SK-N-SH treated with all-trans-retinoic acid at 6 μM for 48 hours (cell line): ENCODE results near the gene PHF21B.

Source experiments
- ARNTL ChIP-seq: fragments of 450-650 bp; formaldehyde crosslinking; IDR thresholded peaks from 2 replicates; pipeline ENCODE4 v1.5.0; 2020; ENCODE audit warnings: low read depth, mild to moderate bottlenecking, moderate library complexity, borderline replicate concordance
- BACH2 ChIP-seq: fragments of 250-450 bp; sonication (Bioruptor Pico); IDR thresholded peaks from 2 replicates; pipeline ENCODE4 v1.9.0; 2021; ENCODE audit warnings: mild to moderate bottlenecking, borderline replicate concordance
- CSDC2 ChIP-seq: fragments of 250-450 bp; sonication (Bioruptor Pico); IDR thresholded peaks from 2 replicates; pipeline ENCODE4 v1.5.0; 2020; ENCODE audit warnings: mild to moderate bottlenecking, moderate library complexity
- ESRRG ChIP-seq: fragments of 250-450 bp; sonication (Bioruptor Pico); IDR thresholded peaks from 2 replicates; pipeline ENCODE4 v1.6.1; 2021; ENCODE audit warnings: mild to moderate bottlenecking
- OSR1 ChIP-seq: fragments of 250-450 bp; sonication (Bioruptor Pico); IDR thresholded peaks from 2 replicates; pipeline ENCODE4 v1.8.0; 2022; ENCODE audit warnings: moderate library complexity, mild to moderate bottlenecking, inconsistent platforms
- RARB ChIP-seq: fragments of 250-450 bp; sonication (Bioruptor Pico); IDR thresholded peaks from 2 replicates; pipeline ENCODE4 v1.8.0; 2021; ENCODE audit warnings: mild to moderate bottlenecking, moderate library complexity
- SNAI2 ChIP-seq: fragments of 250-450 bp; sonication (Bioruptor Pico); IDR thresholded peaks from 2 replicates; pipeline ENCODE4 v1.5.0; 2020; ENCODE audit warnings: mild to moderate bottlenecking, moderate library complexity
- ZC3H10 ChIP-seq: fragments of 250-450 bp; sonication (Bioruptor Pico); IDR thresholded peaks from 2 replicates; pipeline ENCODE4 v1.5.1; 2021; ENCODE audit warnings: mild to moderate bottlenecking, moderate library complexity
- ZFP3 ChIP-seq: fragments of 250-450 bp; sonication (Bioruptor Pico); IDR thresholded peaks from 2 replicates; pipeline ENCODE4 v1.5.0; 2020; ENCODE audit warnings: mild to moderate bottlenecking, moderate library complexity
- ZNF565 ChIP-seq: fragments of 450-650 bp; formaldehyde crosslinking; conservative IDR thresholded peaks from 2 replicates; pipeline ENCODE4 v1.5.0; 2020; ENCODE audit warnings: low read depth, mild to moderate bottlenecking, moderate library complexity
- ZNF70 ChIP-seq: fragments of 450-650 bp; formaldehyde crosslinking; IDR thresholded peaks from 2 replicates; pipeline ENCODE4 v1.5.0; 2020; ENCODE audit warnings: mild to moderate bottlenecking, moderate library complexity
- TF ChIP-seq, protein P1 (sequence below): fragments of 250-450 bp; sonication (Bioruptor Pico); IDR thresholded peaks from 2 replicates; pipeline ENCODE4 v1.8.0; 2020; ENCODE audit warnings: mild to moderate bottlenecking, moderate library complexity, borderline replicate concordance
- TF ChIP-seq, protein P2 (sequence below): fragments of 250-450 bp; sonication (Bioruptor Pico); IDR thresholded peaks from 2 replicates; pipeline ENCODE4 v1.5.0; 2020; ENCODE audit warnings: mild to moderate bottlenecking, moderate library complexity

DNA sequence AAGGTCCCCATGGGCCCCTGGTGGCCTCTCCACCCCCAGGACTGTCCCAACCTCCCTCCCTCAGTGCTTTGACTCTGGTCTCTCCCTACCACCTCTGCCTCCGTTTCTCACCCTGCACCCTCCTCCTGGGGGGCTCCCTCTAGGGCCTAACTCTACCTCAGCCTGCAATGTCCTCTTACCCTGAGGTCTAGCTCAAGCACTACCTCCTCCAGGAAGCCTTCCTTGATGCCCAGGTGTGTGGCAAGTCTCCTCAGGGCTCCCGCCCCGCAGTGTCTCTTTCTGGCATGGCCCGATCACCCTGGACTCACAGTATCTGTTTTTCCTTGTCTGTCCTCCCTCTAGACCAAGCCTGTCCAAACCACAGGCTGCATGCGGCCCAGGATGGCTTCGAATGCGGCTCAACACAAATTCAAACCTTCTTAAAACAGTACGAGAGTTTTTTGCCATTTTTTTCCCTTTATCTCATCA lies 90.8 kb downstream of the PHF21B start:
- TF ChIP-seq ZNF70, result no peak
- no peak for TF ChIP-seq ZFP3 (CRISPR knock-in tag)
- TF ChIP-seq, protein P1, sequence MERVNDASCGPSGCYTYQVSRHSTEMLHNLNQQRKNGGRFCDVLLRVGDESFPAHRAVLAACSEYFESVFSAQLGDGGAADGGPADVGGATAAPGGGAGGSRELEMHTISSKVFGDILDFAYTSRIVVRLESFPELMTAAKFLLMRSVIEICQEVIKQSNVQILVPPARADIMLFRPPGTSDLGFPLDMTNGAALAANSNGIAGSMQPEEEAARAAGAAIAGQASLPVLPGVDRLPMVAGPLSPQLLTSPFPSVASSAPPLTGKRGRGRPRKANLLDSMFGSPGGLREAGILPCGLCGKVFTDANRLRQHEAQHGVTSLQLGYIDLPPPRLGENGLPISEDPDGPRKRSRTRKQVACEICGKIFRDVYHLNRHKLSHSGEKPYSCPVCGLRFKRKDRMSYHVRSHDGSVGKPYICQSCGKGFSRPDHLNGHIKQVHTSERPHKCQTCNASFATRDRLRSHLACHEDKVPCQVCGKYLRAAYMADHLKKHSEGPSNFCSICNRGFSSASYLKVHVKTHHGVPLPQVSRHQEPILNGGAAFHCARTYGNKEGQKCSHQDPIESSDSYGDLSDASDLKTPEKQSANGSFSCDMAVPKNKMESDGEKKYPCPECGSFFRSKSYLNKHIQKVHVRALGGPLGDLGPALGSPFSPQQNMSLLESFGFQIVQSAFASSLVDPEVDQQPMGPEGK (CRISPR knock-in tag), result no peak
- TF ChIP-seq CSDC2, result no peak
- no peak for TF ChIP-seq ESRRG
- TF ChIP-seq OSR1, result no peak
- TF ChIP-seq ZNF565 (CRISPR knock-in tag), result no peak
- no peak for TF ChIP-seq SNAI2 (CRISPR knock-in tag)
- TF ChIP-seq, protein P2, sequence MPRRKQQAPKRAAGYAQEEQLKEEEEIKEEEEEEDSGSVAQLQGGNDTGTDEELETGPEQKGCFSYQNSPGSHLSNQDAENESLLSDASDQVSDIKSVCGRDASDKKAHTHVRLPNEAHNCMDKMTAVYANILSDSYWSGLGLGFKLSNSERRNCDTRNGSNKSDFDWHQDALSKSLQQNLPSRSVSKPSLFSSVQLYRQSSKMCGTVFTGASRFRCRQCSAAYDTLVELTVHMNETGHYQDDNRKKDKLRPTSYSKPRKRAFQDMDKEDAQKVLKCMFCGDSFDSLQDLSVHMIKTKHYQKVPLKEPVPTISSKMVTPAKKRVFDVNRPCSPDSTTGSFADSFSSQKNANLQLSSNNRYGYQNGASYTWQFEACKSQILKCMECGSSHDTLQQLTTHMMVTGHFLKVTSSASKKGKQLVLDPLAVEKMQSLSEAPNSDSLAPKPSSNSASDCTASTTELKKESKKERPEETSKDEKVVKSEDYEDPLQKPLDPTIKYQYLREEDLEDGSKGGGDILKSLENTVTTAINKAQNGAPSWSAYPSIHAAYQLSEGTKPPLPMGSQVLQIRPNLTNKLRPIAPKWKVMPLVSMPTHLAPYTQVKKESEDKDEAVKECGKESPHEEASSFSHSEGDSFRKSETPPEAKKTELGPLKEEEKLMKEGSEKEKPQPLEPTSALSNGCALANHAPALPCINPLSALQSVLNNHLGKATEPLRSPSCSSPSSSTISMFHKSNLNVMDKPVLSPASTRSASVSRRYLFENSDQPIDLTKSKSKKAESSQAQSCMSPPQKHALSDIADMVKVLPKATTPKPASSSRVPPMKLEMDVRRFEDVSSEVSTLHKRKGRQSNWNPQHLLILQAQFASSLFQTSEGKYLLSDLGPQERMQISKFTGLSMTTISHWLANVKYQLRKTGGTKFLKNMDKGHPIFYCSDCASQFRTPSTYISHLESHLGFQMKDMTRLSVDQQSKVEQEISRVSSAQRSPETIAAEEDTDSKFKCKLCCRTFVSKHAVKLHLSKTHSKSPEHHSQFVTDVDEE, result no peak
- no peak for TF ChIP-seq RARB (CRISPR knock-in tag)
- no peak for TF ChIP-seq BACH2 (CRISPR knock-in tag)
- TF ChIP-seq ZC3H10 (CRISPR knock-in tag), result no peak
- TF ChIP-seq ARNTL, result no peak
